Measurements from ENCODE around the gene CDKN1B.

DNA sequence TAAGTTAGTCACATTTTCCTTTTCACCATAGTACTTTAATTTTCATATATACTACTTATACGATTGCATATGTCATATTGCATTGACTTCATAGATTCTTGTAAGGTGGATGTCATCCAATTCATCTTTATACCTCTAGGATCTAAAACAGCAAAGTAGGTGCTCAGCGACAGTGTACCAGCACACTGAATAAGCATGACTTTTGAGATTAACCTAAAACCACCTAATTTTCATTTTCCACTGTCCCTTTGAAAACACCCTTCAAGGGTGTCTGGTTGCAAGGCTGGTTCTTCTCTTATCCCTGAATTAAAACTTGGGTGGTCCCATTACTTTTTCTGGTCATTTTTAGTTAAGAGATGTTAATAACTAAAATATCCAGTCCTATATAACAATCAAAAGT lies 25.6 kb upstream of the CDKN1B start:
- TF ChIP-seq, protein P1, sequence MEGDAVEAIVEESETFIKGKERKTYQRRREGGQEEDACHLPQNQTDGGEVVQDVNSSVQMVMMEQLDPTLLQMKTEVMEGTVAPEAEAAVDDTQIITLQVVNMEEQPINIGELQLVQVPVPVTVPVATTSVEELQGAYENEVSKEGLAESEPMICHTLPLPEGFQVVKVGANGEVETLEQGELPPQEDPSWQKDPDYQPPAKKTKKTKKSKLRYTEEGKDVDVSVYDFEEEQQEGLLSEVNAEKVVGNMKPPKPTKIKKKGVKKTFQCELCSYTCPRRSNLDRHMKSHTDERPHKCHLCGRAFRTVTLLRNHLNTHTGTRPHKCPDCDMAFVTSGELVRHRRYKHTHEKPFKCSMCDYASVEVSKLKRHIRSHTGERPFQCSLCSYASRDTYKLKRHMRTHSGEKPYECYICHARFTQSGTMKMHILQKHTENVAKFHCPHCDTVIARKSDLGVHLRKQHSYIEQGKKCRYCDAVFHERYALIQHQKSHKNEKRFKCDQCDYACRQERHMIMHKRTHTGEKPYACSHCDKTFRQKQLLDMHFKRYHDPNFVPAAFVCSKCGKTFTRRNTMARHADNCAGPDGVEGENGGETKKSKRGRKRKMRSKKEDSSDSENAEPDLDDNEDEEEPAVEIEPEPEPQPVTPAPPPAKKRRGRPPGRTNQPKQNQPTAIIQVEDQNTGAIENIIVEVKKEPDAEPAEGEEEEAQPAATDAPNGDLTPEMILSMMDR (conservative IDR thresholded peaks at IDR 0.05; ENCODE audit: low read depth, low read length), result no peak
- no peak for TF ChIP-seq MAFK (IDR thresholded peaks at IDR 0.05; ENCODE audit: low read depth, low read length)
